ENCODE results near the gene ARPP21.

The ARPP21 gene

GRCh38 chr3:35641920-35642527 lies 2.7 kb downstream of the ARPP21 start:
- DNase-seq = peak in 1 of 14 donors; percentile 86

GRCh38 chr3:35643495-35643894 lies 4.2 kb downstream of the ARPP21 start:
- DNase-seq = no peak

- no peak for DNase-seq
These were observed 5.1 kb downstream of the ARPP21 start for GRCh38 chr3:35644451-35644850.

GRCh38 chr3:35645189-35645588 lies 5.9 kb downstream of the ARPP21 start:
- no peak for DNase-seq

- no peak for DNase-seq
These were observed 6.8 kb downstream of the ARPP21 start for GRCh38 chr3:35646081-35646480.

- DNase-seq = no peak
These were observed 8.1 kb downstream of the ARPP21 start for GRCh38 chr3:35647461-35647860.

GRCh38 chr3:35648347-35648746 lies 9.0 kb downstream of the ARPP21 start:
- no peak for DNase-seq

- no peak for DNase-seq
These were observed 10.1 kb downstream of the ARPP21 start for GRCh38 chr3:35649405-35649804.

- no peak for DNase-seq
These were observed 12.1 kb downstream of the ARPP21 start for GRCh38 chr3:35651426-35651825.

- DNase-seq = no peak
These were observed 12.5 kb downstream of the ARPP21 start for GRCh38 chr3:35651851-35652250.

- no peak for DNase-seq
These were observed 14.0 kb downstream of the ARPP21 start for GRCh38 chr3:35653347-35653746.

- DNase-seq = no peak
These were observed 15.2 kb downstream of the ARPP21 start for GRCh38 chr3:35654476-35654875.

- no peak for DNase-seq
These were observed 19.4 kb downstream of the ARPP21 start for GRCh38 chr3:35658686-35659085.

GRCh38 chr3:35659768-35660167 lies 20.4 kb downstream of the ARPP21 start:
- DNase-seq = peak in 1 of 14 donors; percentile 62

GRCh38 chr3:35663471-35663870 lies 24.1 kb downstream of the ARPP21 start:
- DNase-seq = peak in 3 of 14 donors; percentile 10 to 40 (median 26)

GRCh38 chr3:35664460-35664919 lies 25.2 kb downstream of the ARPP21 start:
- peak in 12 of 14 donors; percentile 58 to 81 (median 78) for DNase-seq

GRCh38 chr3:35665390-35666055 lies 26.2 kb downstream of the ARPP21 start:
- no peak for DNase-seq

- no peak for DNase-seq
These were observed 27.6 kb downstream of the ARPP21 start for GRCh38 chr3:35666888-35667287.

- peak in 2 of 14 donors; percentile 56 to 84 for DNase-seq
These were observed 31.2 kb downstream of the ARPP21 start for GRCh38 chr3:35670408-35670965.

- DNase-seq = no peak
These were observed 32.2 kb downstream of the ARPP21 start for GRCh38 chr3:35671483-35671882.

GRCh38 chr3:35673017-35673416 lies 33.7 kb downstream of the ARPP21 start:
- DNase-seq = no peak

GRCh38 chr3:35674451-35675109 lies 35.3 kb downstream of the ARPP21 start:
- no peak for DNase-seq

- no peak for DNase-seq
These were observed 35.9 kb downstream of the ARPP21 start for GRCh38 chr3:35675206-35675605.
